CD4-positive, alpha-beta T cell (primary cell): ENCODE measurements around the gene MAN1A1. TPM values are rescaled to one million over a fixed set of nuclear protein-coding genes. Genes with fewer than 3 reads are reported as not detected.
A peak's percentile ranks its signal among the peaks of the same experiment; 100 is the strongest.

Experiments used
- ATAC-seq: fragments of 200-7000 bp; cut with Tn5 transposase; one replicate; pipeline ENCODE4 v1.10.0; 2022; ENCODE audit warnings: mild to moderate bottlenecking; ENCODE audit not compliant: poor library complexity
- CTCF ChIA-PET: fragments of 350-600 bp; sonication (Branson Sonifier 250); formaldehyde crosslinking; loops from one replicate; lab custom pipeline; 2021; ENCODE audit warnings: antibody characterized with exemption, inconsistent platforms; lab: Charles Lee
- POLR2A ChIA-PET: fragments of 350-600 bp; sonication (Branson Sonifier 250); formaldehyde crosslinking; loops from one replicate; lab custom pipeline; 2021; ENCODE audit warnings: antibody characterized with exemption, inconsistent platforms; lab: Charles Lee
- DNase-seq, 14 experiments: peaks; one replicate each; pipeline ENCODE4 v3.0.0-alpha.2; 2013 to 2020; ENCODE audit warnings: mixed read lengths in 2 of 14
- H3K27ac ChIP-seq, 2 donors: one replicate each; pipeline versions ENCODE4 v1.5.1 to v1.7.0; 2013; ENCODE audit warnings: low read length in 2 of 2, low read depth in 1 of 2, mild to moderate bottlenecking in 1 of 2
- H3K27me3 ChIP-seq, 2 experiments: 1 replicate in 1 of 2; 2 replicates in 1 of 2; pipeline versions ENCODE4 v1.6.1 to v1.7.0; 2013; ENCODE audit warnings: low read length in 2 of 2, control low read depth in 1 of 2, mild to moderate bottlenecking in 1 of 2, moderate library complexity in 1 of 2; ENCODE audit not compliant: insufficient read depth in 2 of 2, control insufficient read depth in 1 of 2
- H3K36me3 ChIP-seq: one replicate; pipeline ENCODE4 v1.6.1; 2013; ENCODE audit warnings: low read length, control low read depth; ENCODE audit not compliant: insufficient read depth
- H3K4me1 ChIP-seq: one replicate; pipeline ENCODE4 v1.6.1; 2013; ENCODE audit warnings: low read length, control low read depth; ENCODE audit not compliant: insufficient read depth
- H3K4me3 ChIP-seq: one replicate; pipeline ENCODE4 v1.5.1; 2013; ENCODE audit warnings: mild to moderate bottlenecking, low read length, moderate library complexity
- H3K9me3 ChIP-seq, 2 experiments: 1 replicate in 1 of 2; 2 replicates in 1 of 2; pipeline versions ENCODE4 v1.6.1 to v1.7.0; 2013; ENCODE audit warnings: low read length in 2 of 2, mild to moderate bottlenecking in 2 of 2, control low read depth in 1 of 2, moderate library complexity in 1 of 2; ENCODE audit not compliant: control insufficient read depth in 1 of 2, insufficient read depth in 1 of 2
- H3K27ac Mint-ChIP-seq: one replicate; pipeline ENCODE4 v1.8.0; 2020; ENCODE audit warnings: mixed read lengths
- H3K27me3 Mint-ChIP-seq: one replicate; pipeline ENCODE4 v1.8.0; 2021; ENCODE audit warnings: mixed read lengths
- H3K36me3 Mint-ChIP-seq: one replicate; pipeline ENCODE4 v1.8.0; 2021; ENCODE audit warnings: low read depth, mixed read lengths
- H3K4me1 Mint-ChIP-seq: one replicate; pipeline ENCODE4 v1.8.0; 2021; ENCODE audit warnings: low read depth, mixed read lengths
- H3K4me3 Mint-ChIP-seq: one replicate; pipeline ENCODE4 v1.8.0; 2020; ENCODE audit warnings: mild to moderate bottlenecking, mixed read lengths
- H3K9me3 Mint-ChIP-seq: one replicate; pipeline ENCODE4 v1.8.0; 2020; ENCODE audit warnings: mixed read lengths
- intact Hi-C, 2 experiments: fragments of 100-400 bp; cut with DNase I in 1 of 2; cut with micrococcal nuclease in 1 of 2; formaldehyde crosslinking; loops; one replicate each; pipeline versions ENCODE4 v1.15.1 to v1.9.0; 2023 to 2025; cut with DNase I, micrococcal nuclease
- total RNA-seq, 174 experiments: library from RNA in 2 of 174; stranded (reverse) in 2 of 174; gene quantifications; one replicate each; pipeline ENCODE4 v1.2.3 and lab custom pipeline; 2021 to 2026
- TF ChIP-seq, protein P1 (sequence below): fragments of 200-600 bp; IDR thresholded peaks from one replicate; pipeline ENCODE4 v1.8.0; 2022; ENCODE audit warnings: antibody characterized with exemption, mild to moderate bottlenecking

The MAN1A1 gene
- total RNA-seq, 2 experiments from 2014 or later = 4.5 to 4.9 TPM

- no peak overlapping the region for H3K4me3 ChIP-seq
- Mint-ChIP-seq H3K4me3 (peak overlapping the region; percentile 49), H3K27me3 (no peaks in the 10 kb centered on the region), H3K36me3 (no peaks in the 10 kb centered on the region), H3K27ac (peak overlapping the region; percentile 82), H3K9me3 (no peaks in the 10 kb centered on the region), H3K4me1 (peaks cover 42% of the 10 kb centered on the region)
- H3K4me1 ChIP-seq = peaks cover 34% of the 10 kb centered on the region
- intact Hi-C loops = no loop called here
- H3K27me3 ChIP-seq = no peaks in the 10 kb centered on the region
- TF ChIP-seq, protein P1, sequence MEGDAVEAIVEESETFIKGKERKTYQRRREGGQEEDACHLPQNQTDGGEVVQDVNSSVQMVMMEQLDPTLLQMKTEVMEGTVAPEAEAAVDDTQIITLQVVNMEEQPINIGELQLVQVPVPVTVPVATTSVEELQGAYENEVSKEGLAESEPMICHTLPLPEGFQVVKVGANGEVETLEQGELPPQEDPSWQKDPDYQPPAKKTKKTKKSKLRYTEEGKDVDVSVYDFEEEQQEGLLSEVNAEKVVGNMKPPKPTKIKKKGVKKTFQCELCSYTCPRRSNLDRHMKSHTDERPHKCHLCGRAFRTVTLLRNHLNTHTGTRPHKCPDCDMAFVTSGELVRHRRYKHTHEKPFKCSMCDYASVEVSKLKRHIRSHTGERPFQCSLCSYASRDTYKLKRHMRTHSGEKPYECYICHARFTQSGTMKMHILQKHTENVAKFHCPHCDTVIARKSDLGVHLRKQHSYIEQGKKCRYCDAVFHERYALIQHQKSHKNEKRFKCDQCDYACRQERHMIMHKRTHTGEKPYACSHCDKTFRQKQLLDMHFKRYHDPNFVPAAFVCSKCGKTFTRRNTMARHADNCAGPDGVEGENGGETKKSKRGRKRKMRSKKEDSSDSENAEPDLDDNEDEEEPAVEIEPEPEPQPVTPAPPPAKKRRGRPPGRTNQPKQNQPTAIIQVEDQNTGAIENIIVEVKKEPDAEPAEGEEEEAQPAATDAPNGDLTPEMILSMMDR = no peak
- POLR2A ChIA-PET = interaction anchor here (0.6 to 3.3 kb wide), 10 partner anchors 9 to 421 kb away, joined by 3 to 26 read pairs (median 4); partner anchors contain the start of gene ASF1A
- DNase-seq (peak in 5 of 14 experiments; percentile 6 to 71 (median 59)), ATAC-seq (peak; percentile 68)
- H3K36me3 ChIP-seq = no peaks in the 10 kb centered on the region
- H3K27ac ChIP-seq = peak overlapping the region; percentile 0 to 71
- CTCF ChIA-PET = interaction anchor here (0.8 to 1.1 kb wide), 2 partner anchors 14 to 1759 kb away, joined by 3 read pairs; no protein-coding TSS in a partner anchor
- H3K9me3 ChIP-seq = no peaks in the 10 kb centered on the region
These were observed 35.4 kb downstream of the MAN1A1 start for GRCh38 chr6:119313937-119314884.

DNA sequence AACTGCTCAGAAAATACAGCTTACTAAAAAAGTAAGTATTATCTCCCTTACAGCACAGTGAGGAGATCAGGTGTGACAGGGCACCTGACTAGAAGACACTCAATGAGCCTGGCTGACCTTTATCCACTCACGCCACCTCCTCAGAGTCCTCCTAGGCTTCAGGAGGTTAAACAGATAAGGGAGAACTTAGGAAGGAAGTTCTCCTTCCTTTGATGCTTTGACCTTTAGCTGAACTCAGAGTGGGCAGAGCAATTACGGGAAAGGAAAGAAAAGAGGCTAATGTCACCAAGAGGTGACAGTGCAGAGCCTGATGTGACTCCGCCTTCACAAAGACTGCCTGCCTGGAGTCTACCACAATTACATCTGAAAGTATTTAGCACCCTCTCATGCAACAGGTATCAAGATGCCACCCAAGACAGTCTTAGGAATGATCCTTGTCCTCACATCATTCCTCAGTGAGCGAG is 36.7 kb downstream of the MAN1A1 start:
- DNase-seq (peak in 4 of 14 experiments; percentile 21 to 74 (median 38)), ATAC-seq (peak; percentile 29)
- POLR2A ChIA-PET = interaction anchor here (2.7 to 3.3 kb wide), 2 partner anchors 10 to 35 kb away, joined by 14 to 26 read pairs; no protein-coding TSS in a partner anchor
- Mint-ChIP-seq H3K4me1 (peaks cover 46% of the 10 kb centered on the region), H3K4me3 (peak overlapping the region; percentile 63), H3K27ac (peak overlapping the region; percentile 82), H3K9me3 (no peaks in the 10 kb centered on the region), H3K27me3 (no peaks in the 10 kb centered on the region), H3K36me3 (no peaks in the 10 kb centered on the region)
- Histone ChIP-seq H3K4me1 (peaks cover 34% of the 10 kb centered on the region), H3K27me3 (no peaks in the 10 kb centered on the region), H3K27ac (no peak overlapping the region), H3K36me3 (no peaks in the 10 kb centered on the region), H3K4me3 (no peak overlapping the region), H3K9me3 (no peaks in the 10 kb centered on the region)
- TF ChIP-seq, protein P1 = no peak
- intact Hi-C loops = no loop called here
- CTCF ChIA-PET = interaction anchor here (1.1 kb wide), 1 partner anchor 15 kb away, joined by 3 read pairs; no protein-coding TSS in a partner anchor

GRCh38 chr6:119312441-119312840 is 37.1 kb downstream of the MAN1A1 start:
- TF ChIP-seq, protein P1 = no peak
- no peak overlapping the region for H3K4me3 ChIP-seq
- intact Hi-C loops = no loop called here
- ATAC-seq (no peak), DNase-seq (no peak)
- no peak overlapping the region for H3K27ac ChIP-seq
- no peaks in the 10 kb centered on the region for H3K27me3 Mint-ChIP-seq
- H3K36me3 ChIP-seq = no peaks in the 10 kb centered on the region
- H3K36me3 Mint-ChIP-seq = no peaks in the 10 kb centered on the region
- POLR2A ChIA-PET = interaction anchor here (2.7 to 3.3 kb wide), 2 partner anchors 11 to 35 kb away, joined by 14 to 26 read pairs; no protein-coding TSS in a partner anchor
- CTCF ChIA-PET = no interaction called here
- peaks cover 46% of the 10 kb centered on the region for H3K4me1 Mint-ChIP-seq
- no peak overlapping the region for H3K4me3 Mint-ChIP-seq
- peaks cover 34% of the 10 kb centered on the region for H3K4me1 ChIP-seq
- H3K9me3 Mint-ChIP-seq = no peaks in the 10 kb centered on the region
- H3K9me3 ChIP-seq = no peaks in the 10 kb centered on the region
- H3K27me3 ChIP-seq = no peaks in the 10 kb centered on the region
- peak overlapping the region; percentile 82 for H3K27ac Mint-ChIP-seq
